Body of pancreas (tissue), 4 donors: ENCODE results near the gene FOXL1.

Source experiments
- CTCF ChIP-seq, 7 experiments: fragments of 450-650 bp in 4 of 7; fragments of 200-600 bp in 3 of 7; sonication (generic) in 3 of 7; IDR thresholded peaks; one replicate each; pipeline ENCODE4 v1.5.1; 2016 to 2019; ENCODE audit warnings: antibody characterized with exemption in 7 of 7
- POLR2A ChIP-seq, 3 donors: fragments of 450-650 bp; IDR thresholded peaks; one replicate each; pipeline ENCODE4 v1.6.1; 2016; ENCODE audit warnings: antibody characterized with exemption in 3 of 3, mild to moderate bottlenecking in 2 of 3

GRCh38 chr16:86529160-86529559, 49.2 kb upstream of the FOXL1 start:
- TF ChIP-seq CTCF (IDR thresholded peaks at IDR 0.05): no peak
- no peak for TF ChIP-seq POLR2A (IDR thresholded peaks at IDR 0.05)
